ENCODE results near the gene ABCA7. TPM values are rescaled to one million over a fixed set of nuclear protein-coding genes. Genes with fewer than 3 reads are reported as not detected.

Gene ABCA7
- total RNA-seq, 4 donors from 2014 or later = 15.5 to 58.7 (median 29.8) TPM

DNA sequence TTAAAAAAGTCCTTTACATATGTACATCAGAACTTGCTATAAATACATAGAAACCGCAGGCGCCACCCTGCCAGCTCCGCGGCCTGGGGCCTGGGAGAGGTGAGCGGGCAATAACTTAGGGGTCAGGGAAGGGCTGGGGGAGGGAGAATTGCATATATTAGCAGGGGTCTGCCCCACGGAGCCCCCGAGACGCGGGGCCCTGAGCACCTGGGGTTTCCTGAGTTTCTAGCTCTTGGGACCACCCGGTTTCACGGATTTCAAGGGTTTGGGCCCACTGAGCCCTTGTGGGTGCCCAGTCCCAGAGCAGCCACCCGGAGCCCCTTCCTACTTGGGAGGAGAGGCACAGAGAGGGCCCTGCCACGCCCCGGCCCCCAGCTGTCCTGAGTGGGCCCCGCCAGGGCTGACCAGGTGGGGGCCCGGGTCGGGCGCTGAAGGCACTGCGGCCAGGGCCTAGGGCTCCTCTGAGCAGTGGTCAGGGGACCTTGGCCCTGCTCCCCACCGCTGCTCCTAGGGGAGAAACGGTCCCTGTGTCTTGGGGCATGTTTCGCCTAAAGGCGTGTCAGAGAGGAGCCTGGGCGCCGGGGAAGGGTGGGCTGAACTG is 67.9 kb downstream of the ABCA7 start:
- no peak overlapping the region for H3K27ac ChIP-seq

DNA sequence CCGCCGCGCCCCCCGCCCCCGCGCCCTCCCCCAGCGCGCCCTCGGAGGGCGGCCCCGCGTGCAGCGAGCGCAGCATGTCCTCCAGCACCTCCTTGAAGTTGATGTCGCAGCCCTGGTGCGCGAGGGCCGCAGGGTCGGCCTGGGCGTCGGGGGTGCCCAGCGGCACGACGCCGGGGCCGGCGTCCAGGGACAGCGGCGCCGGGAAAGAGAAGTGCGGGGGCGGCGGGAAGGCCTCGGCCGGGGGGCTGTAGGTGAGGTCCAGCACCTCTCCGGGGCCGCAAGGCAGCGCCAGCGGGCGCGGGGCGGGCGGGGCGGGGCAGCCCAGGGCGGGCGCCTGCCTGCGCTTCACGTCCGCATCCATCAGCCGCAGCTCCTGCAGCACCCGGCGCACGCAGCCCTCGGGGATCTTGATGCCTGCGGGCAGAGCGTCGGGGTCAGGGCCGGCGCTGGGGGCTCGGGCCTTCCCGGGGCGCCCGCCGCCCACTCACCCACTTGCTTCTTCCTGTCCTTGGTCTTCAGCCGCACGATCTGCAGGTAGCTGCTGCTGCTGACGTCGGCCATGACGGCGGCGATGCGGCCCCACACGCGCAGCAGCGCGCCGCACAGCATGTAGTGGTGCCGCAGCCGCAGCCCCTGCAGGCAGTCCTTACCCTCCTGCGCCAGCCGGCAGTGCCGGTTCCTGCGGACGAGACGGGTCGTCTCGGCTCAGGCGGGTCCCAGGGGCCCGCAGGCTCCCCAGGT is 68.6 kb downstream of the ABCA7 start:
- intact Hi-C loops (cut with DNase I) = no loop called here
- Histone ChIP-seq H3K27ac (no peak overlapping the region), H3K4me1 (peaks cover 10 to 20% of the 10 kb centered on the region in 2 donors), H3K27me3 (no peaks in the 10 kb centered on the region), H3K9me3 (no peaks in the 10 kb centered on the region), H3K36me3 (peaks cover 44 to 54% of the 10 kb centered on the region in 2 donors), H3K4me3 (replicated peaks in 1 of 3) (no peak overlapping the region)
- DNase-seq = no peak
- TF ChIP-seq CTCF (IDR thresholded peaks at IDR 0.05) = no peak
- TF ChIP-seq POLR2A (IDR thresholded peaks at IDR 0.05) = no peak
- WGBS, 2 donors = 96% methylated on average over 52 to 54 of the region's 89 CpGs

More for the DNA sequence above, 67.9 kb downstream of the ABCA7 start:
- intact Hi-C loops (cut with DNase I) = no loop called here
- no peak overlapping the region for H3K4me3 ChIP-seq (replicated peaks in 1 of 3)
- WGBS, 2 donors = 89 to 93% methylated on average over 10 to 23 of the region's 25 CpGs
- no peaks in the 10 kb centered on the region for H3K27me3 ChIP-seq
- H3K4me1 ChIP-seq = peaks cover 16 to 21% of the 10 kb centered on the region in 2 donors
- TF ChIP-seq CTCF (IDR thresholded peaks at IDR 0.05) (no peak), POLR2A (IDR thresholded peaks at IDR 0.05) (no peak)
- H3K36me3 ChIP-seq = peaks cover 44 to 51% of the 10 kb centered on the region in 2 donors
- no peaks in the 10 kb centered on the region for H3K9me3 ChIP-seq
- no peak for DNase-seq

GRCh38 chr19:1109032-1109551 is 69.2 kb downstream of the ABCA7 start:
- H3K4me3 ChIP-seq (replicated peaks in 1 of 3) = no peak overlapping the region
- 96% methylated on average over 10 of the region's 48 CpGs; no CpG with 5 or more reads in 1 of the 2 donors for WGBS, 2 donors
- no peak for DNase-seq
- peaks cover 46 to 58% of the 10 kb centered on the region in 2 donors for H3K36me3 ChIP-seq
- H3K9me3 ChIP-seq = no peaks in the 10 kb centered on the region
- no peak overlapping the region for H3K27ac ChIP-seq
- no peaks in the 10 kb centered on the region for H3K27me3 ChIP-seq
- intact Hi-C loops (cut with DNase I) = no loop called here
- no peak for TF ChIP-seq POLR2A (IDR thresholded peaks at IDR 0.05)
- no peak for TF ChIP-seq CTCF (IDR thresholded peaks at IDR 0.05)
- peaks cover 12 to 26% of the 10 kb centered on the region in 2 donors for H3K4me1 ChIP-seq

- H3K4me1 ChIP-seq = peaks cover 11 to 26% of the 10 kb centered on the region in 2 donors
- no peak for DNase-seq
- H3K27me3 ChIP-seq = no peaks in the 10 kb centered on the region
- TF ChIP-seq POLR2A (IDR thresholded peaks at IDR 0.05) (no peak), CTCF (IDR thresholded peaks at IDR 0.05) (no peak)
- no peak overlapping the region for H3K4me3 ChIP-seq (replicated peaks in 1 of 3)
- intact Hi-C loops (cut with DNase I) = loop anchor here (5.0 kb wide), 1 partner anchor 82 kb away; no protein-coding TSS in a partner anchor
- 95 to 98% methylated on average over 22 to 37 of the region's 54 CpGs for WGBS, 2 donors
- no peaks in the 10 kb centered on the region for H3K9me3 ChIP-seq
- H3K27ac ChIP-seq = no peak overlapping the region
- peaks cover 52 to 65% of the 10 kb centered on the region in 2 donors for H3K36me3 ChIP-seq
Measured at GRCh38 chr19:1109697-1110671, 70.1 kb downstream of the ABCA7 start.
